ENCODE measurements around the gene TM4SF4.

DNA sequence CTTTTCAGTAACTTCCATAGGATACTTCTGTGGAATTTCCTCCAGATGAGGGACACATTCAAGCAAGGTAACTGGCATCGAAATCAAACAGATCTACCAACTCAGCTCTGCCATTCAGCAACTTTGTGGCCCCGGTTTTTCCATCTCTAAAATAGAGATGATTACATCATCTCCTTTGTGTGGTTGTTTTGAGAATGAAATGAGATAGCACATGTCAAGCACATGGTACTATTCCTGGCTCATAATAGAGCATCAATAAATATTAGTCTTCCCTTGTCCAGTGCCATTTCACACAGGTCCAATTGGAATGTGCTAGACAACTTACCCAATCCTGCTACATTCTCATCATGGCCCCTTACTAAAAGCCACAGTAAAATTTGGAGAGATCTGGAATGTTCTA is 24.2 kb upstream of the TM4SF4 start:
- TF ChIP-seq, protein P1, sequence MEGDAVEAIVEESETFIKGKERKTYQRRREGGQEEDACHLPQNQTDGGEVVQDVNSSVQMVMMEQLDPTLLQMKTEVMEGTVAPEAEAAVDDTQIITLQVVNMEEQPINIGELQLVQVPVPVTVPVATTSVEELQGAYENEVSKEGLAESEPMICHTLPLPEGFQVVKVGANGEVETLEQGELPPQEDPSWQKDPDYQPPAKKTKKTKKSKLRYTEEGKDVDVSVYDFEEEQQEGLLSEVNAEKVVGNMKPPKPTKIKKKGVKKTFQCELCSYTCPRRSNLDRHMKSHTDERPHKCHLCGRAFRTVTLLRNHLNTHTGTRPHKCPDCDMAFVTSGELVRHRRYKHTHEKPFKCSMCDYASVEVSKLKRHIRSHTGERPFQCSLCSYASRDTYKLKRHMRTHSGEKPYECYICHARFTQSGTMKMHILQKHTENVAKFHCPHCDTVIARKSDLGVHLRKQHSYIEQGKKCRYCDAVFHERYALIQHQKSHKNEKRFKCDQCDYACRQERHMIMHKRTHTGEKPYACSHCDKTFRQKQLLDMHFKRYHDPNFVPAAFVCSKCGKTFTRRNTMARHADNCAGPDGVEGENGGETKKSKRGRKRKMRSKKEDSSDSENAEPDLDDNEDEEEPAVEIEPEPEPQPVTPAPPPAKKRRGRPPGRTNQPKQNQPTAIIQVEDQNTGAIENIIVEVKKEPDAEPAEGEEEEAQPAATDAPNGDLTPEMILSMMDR (IDR thresholded peaks at IDR 0.05): no peak
- TF ChIP-seq POLR2A (IDR thresholded peaks at IDR 0.05): no peak
